HL-60 (cell line): Measurements from ENCODE around the gene IRAG1.

Source experiments
- DNase-seq, 2 experiments: peaks; one replicate each; pipeline ENCODE4 v3.0.0-alpha.2; 2010 to 2020; ENCODE audit warnings: low read depth in 1 of 2, low spot score in 1 of 2
- H3K27ac ChIP-seq: fragments of 250-450 bp; sonication (Bioruptor Pico); replicated peaks from 2 replicates; pipeline ENCODE4 v1.5.1; 2020; ENCODE audit warnings: mild to moderate bottlenecking, moderate library complexity
- H3K27me3 ChIP-seq: fragments of 250-450 bp; sonication (Bioruptor Pico); 2 replicates; pipeline ENCODE4 v1.5.1; 2021; ENCODE audit warnings: mild to moderate bottlenecking, moderate library complexity; ENCODE audit not compliant: insufficient read depth, poor library complexity, severe bottlenecking
- H3K4me3 ChIP-seq: replicated peaks from 2 replicates; pipeline ENCODE4 v1.5.1; 2011; ENCODE audit warnings: mild to moderate bottlenecking, control low read depth, low read length; ENCODE audit not compliant: insufficient read depth
- CTCF ChIP-seq: IDR thresholded peaks from one replicate; pipeline ENCODE4 v1.5.1; 2011; ENCODE audit warnings: low read length, control low read depth, inconsistent platforms; ENCODE audit not compliant: insufficient read depth
- GABPA ChIP-seq: IDR thresholded peaks from 2 replicates; pipeline ENCODE4 v1.6.1; 2012; ENCODE audit warnings: low read depth
- POLR2AphosphoS5 ChIP-seq: IDR thresholded peaks from 2 replicates; pipeline ENCODE4 v1.6.1; 2012; ENCODE audit warnings: low read depth
- REST ChIP-seq: IDR thresholded peaks from 2 replicates; pipeline ENCODE4 v1.6.1; 2012; ENCODE audit warnings: low read depth; ENCODE audit not compliant: insufficient replicate concordance
- SPI1 ChIP-seq: IDR thresholded peaks from 2 replicates; pipeline ENCODE4 v1.6.1; 2012; ENCODE audit warnings: low read depth, mild to moderate bottlenecking, borderline replicate concordance
- long read RNA-seq: library from polyadenylated mRNA; unstranded; transcript quantifications from one replicate; pipeline ENCODE4 v2.0.0, GENCODE V29; 2020

IRAG1 gene
- long read RNA-seq, result 0 reads

- Histone ChIP-seq H3K27ac (no peak within 1 kb of the TSS), H3K4me3 (no peak within 1 kb of the TSS), H3K27me3 (no peaks in the 10 kb centered on the region)
- no peak for TF ChIP-seq CTCF
- TF ChIP-seq GABPA, result no peak
- TF ChIP-seq SPI1, result no peak
- no peak for TF ChIP-seq REST
- TF ChIP-seq POLR2AphosphoS5, result no peak
- no peak for DNase-seq
These were observed at the start of gene IRAG1 for GRCh38 chr11:10693509-10694081. IRAG1 (minus strand) TSS chr11:10693755; CDS start chr11:10693602, 153 bp downstream.

GRCh38 chr11:10742460-10743208 lies 49.1 kb upstream of the IRAG1 start:
- Histone ChIP-seq H3K4me3 (no peak overlapping the region), H3K27me3 (no peaks in the 10 kb centered on the region), H3K27ac (peak overlapping the region; percentile 45; the same call in 1 of the 2 replicates)
- no peak for TF ChIP-seq SPI1
- no peak for TF ChIP-seq REST
- no peak for TF ChIP-seq CTCF
- TF ChIP-seq GABPA, result no peak
- no peak for TF ChIP-seq POLR2AphosphoS5
- DNase-seq, result peak in 1 of 2 experiments; percentile 45

- peak; percentile 87 to 90 for DNase-seq
- peak; percentile 80 for TF ChIP-seq CTCF
- TF ChIP-seq SPI1, result no peak
- Histone ChIP-seq H3K27me3 (no peaks in the 10 kb centered on the region), H3K4me3 (peak overlapping the region; percentile 15), H3K27ac (no peak overlapping the region)
These were observed 42.2 kb upstream of the IRAG1 start for GRCh38 chr11:10735481-10736475.
